OCI-LY7 (cell line): ENCODE results near the gene LTN1.

Experiments
- CTCF ChIP-seq: fragments of 200-600 bp; sonication (generic); conservative IDR thresholded peaks from 2 replicates; pipeline ENCODE4 v1.5.1; 2014; ENCODE audit warnings: mild to moderate bottlenecking, antibody characterized with exemption, low read length, moderate library complexity, mixed read lengths
- EZH2phosphoT487 ChIP-seq: fragments of 200-600 bp; sonication (generic); IDR thresholded peaks from 2 replicates; pipeline ENCODE4 v1.6.1; 2018; ENCODE audit warnings: low read depth, borderline replicate concordance, mild to moderate bottlenecking, mixed run types, antibody characterized with exemption, low read length, moderate library complexity, mixed read lengths

- no peak for TF ChIP-seq CTCF
- TF ChIP-seq EZH2phosphoT487, result no peak
These were observed 108.7 kb downstream of the LTN1 start for GRCh38 chr21:28883931-28884330.
